ENCODE results near the gene CPAMD8. TPM values are rescaled to one million over a fixed set of nuclear protein-coding genes. Genes with fewer than 3 reads are reported as not detected.

CPAMD8 gene
- total and polyA plus RNA-seq, 2 of the 8 experiments (the other 6 are each of a cell fraction or from before 2014, with no cell fraction given), result 6.1 to 9.2 TPM

GRCh38 chr19:16856091-16856490 lies 170.5 kb downstream of the CPAMD8 start (continued):
- TF ChIP-seq ATF3 (IDR thresholded peaks at IDR 0.05; ENCODE audit: insufficient read depth, low read depth, low read length), result no peak

Data from H1 (cell line).